ENCODE results near the gene PRKAB2. TPM values are rescaled to one million over a fixed set of nuclear protein-coding genes. Genes with fewer than 3 reads are reported as not detected.
A peak's percentile ranks its signal among the peaks of the same experiment; 100 is the strongest.

Gene PRKAB2
- total and polyA plus RNA-seq, 9 of the 15 experiments (the other 6 are each of a cell fraction or from before 2014, with no cell fraction given) = 2.3 to 20.8 (median 7.9) TPM

- no peaks in the 10 kb centered on the region for H4K20me1 ChIP-seq (replicated peaks; ENCODE audit: control insufficient read depth, insufficient read depth, low read length)
- POLR2A ChIA-PET = interaction anchor here (0.5 to 1.9 kb wide), 3 partner anchors 8 to 72 kb away, joined by 3 to 6 read pairs (median 3); no protein-coding TSS in a partner anchor
- no peaks in the 10 kb centered on the region for H3K9me3 ChIP-seq (replicated peaks; ENCODE audit: control insufficient read depth, insufficient read depth, low read depth, low read length)
- no peaks in the 10 kb centered on the region for H3K9me1 ChIP-seq (ENCODE audit: control insufficient read depth, insufficient read depth, low read length)
- ATAC-seq (peak; percentile 21; the same call in 1 of the 3 replicates), FAIRE-seq (no peak), DNase-seq (ENCODE audit: extremely low read depth in 1 of 4, low spot score in 3 of 4) (peak in 1 of 4 experiments; percentile 5)
- H3K9ac ChIP-seq (ENCODE audit: insufficient read depth in 1 of 2, low read depth in 2 of 2, low read length in 2 of 2) = no peak overlapping the region
- no peaks in the 10 kb centered on the region for H3K79me2 ChIP-seq (ENCODE audit: control insufficient read depth, insufficient read depth, low read length)
- intact Hi-C loops (cut with micrococcal nuclease) = no loop called here
- CTCF ChIA-PET (ENCODE audit: low intra/inter-chr PET ratio) = no interaction called here
- peaks cover 33% of the 10 kb centered on the region; the same call in 2 of the 3 replicates for H3K36me3 ChIP-seq (ENCODE audit: control insufficient read depth, insufficient read depth, low read length)
- H2AFZ ChIP-seq (ENCODE audit: low read depth, low read length) = no peak overlapping the region
- no peak overlapping the region for H3K4me3 ChIP-seq
- H3K4me1 ChIP-seq (replicated peaks in 1 of 2; ENCODE audit: control insufficient read depth in 2 of 2, insufficient read depth in 2 of 2, low read length in 2 of 2) = peaks cover 0 to 9% of the 10 kb centered on the region in 2 experiments; a peak in 2 of 5 replicates
- no peak overlapping the region for H3K27ac ChIP-seq (ENCODE audit: extremely low read depth, low read depth, low read length)
- TF ChIP-seq, protein P1, sequence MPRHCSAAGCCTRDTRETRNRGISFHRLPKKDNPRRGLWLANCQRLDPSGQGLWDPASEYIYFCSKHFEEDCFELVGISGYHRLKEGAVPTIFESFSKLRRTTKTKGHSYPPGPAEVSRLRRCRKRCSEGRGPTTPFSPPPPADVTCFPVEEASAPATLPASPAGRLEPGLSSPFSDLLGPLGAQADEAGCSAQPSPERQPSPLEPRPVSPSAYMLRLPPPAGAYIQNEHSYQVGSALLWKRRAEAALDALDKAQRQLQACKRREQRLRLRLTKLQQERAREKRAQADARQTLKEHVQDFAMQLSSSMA (CRISPR knock-in tag; IDR thresholded peaks at IDR 0.05) = no peak
- TF ChIP-seq CBFA2T3 (IDR thresholded peaks at IDR 0.05) (no peak), ZNF134 (CRISPR knock-in tag; conservative IDR thresholded peaks at IDR 0.05) (no peak), EHMT2 (IDR thresholded peaks at IDR 0.05) (no peak), KLF1 (tag; IDR thresholded peaks at IDR 0.05) (no peak), RHOXF2B (CRISPR knock-in tag; conservative IDR thresholded peaks at IDR 0.05) (no peak), L3MBTL2 (IDR thresholded peaks at IDR 0.05) (no peak)
- TF ChIP-seq, protein P2, sequence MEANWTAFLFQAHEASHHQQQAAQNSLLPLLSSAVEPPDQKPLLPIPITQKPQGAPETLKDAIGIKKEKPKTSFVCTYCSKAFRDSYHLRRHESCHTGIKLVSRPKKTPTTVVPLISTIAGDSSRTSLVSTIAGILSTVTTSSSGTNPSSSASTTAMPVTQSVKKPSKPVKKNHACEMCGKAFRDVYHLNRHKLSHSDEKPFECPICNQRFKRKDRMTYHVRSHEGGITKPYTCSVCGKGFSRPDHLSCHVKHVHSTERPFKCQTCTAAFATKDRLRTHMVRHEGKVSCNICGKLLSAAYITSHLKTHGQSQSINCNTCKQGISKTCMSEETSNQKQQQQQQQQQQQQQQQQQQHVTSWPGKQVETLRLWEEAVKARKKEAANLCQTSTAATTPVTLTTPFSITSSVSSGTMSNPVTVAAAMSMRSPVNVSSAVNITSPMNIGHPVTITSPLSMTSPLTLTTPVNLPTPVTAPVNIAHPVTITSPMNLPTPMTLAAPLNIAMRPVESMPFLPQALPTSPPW (CRISPR knock-in tag; IDR thresholded peaks at IDR 0.05) = 0 out of 2 replicates have a peak, but pooled peaks have one; percentile 19
- WGBS (ENCODE audit: insufficient coverage, low coverage, missing lambda C conversion rate) = 89% methylated on average over 3 of the region's 3 CpGs
- in situ Hi-C loops (cut with MboI) = no loop called here
- no TSS peak for BruUV-seq (replicated peaks)
- no peak overlapping the region for H3K4me2 ChIP-seq (ENCODE audit: insufficient read depth, low read length)
- no peaks in the 10 kb centered on the region for H3K27me3 ChIP-seq (ENCODE audit: control insufficient read depth in 2 of 2, insufficient read depth in 2 of 2, low read length in 2 of 2)
Observed at GRCh38 chr1:147156642-147157041, 15.6 kb downstream of the PRKAB2 start.
